ENCODE measurements around the gene ERFE. TPM values are rescaled to one million over a fixed set of nuclear protein-coding genes. Genes with fewer than 3 reads are reported as not detected.

The ERFE gene
- total and polyA plus RNA-seq, 8 donors, result 0.15 to 1.4 (median 0.63) TPM

DNA sequence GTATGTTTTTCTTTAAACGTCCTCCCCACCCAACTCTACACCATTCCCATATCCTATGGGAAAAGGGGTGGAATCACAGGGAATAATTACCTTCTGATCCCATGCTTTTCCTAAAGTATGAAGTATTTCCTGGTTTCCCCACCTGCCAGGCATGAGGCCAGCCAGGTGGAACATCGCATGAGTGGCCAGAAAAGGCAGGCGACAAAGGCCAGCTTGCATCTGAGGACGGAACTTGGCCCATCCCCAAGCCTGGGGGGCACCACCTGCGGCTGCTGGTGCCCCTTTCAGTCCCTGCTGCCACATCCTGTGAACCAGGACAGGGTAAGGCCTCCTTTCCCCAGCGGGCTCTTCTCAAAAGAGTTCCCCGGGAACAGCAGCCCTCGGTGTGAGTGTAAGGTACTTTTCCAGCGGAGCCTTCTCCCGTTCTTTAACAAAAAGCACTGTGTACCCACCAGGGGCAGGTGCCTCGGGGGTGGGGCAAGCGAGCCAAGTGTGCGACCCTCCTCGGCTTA is 1.2 kb upstream of the ERFE start:
- ATAC-seq (no peak), DNase-seq (no peak)
- H3K36me3 ChIP-seq, result no peaks in the 10 kb centered on the region
- H3K4me1 ChIP-seq, result peaks cover 0 to 16% of the 10 kb centered on the region in 2 donors
- no peak overlapping the region for H3K4me3 ChIP-seq
- no peak overlapping the region for H3K27ac ChIP-seq
- H3K27me3 ChIP-seq, result peaks cover 18 to 54% of the 10 kb centered on the region in 2 donors
- intact Hi-C loops (cut with DNase I), result no loop called here
- no peaks in the 10 kb centered on the region for H3K9me3 ChIP-seq
- no peak for TF ChIP-seq CTCF (IDR thresholded peaks at IDR 0.05)

DNA sequence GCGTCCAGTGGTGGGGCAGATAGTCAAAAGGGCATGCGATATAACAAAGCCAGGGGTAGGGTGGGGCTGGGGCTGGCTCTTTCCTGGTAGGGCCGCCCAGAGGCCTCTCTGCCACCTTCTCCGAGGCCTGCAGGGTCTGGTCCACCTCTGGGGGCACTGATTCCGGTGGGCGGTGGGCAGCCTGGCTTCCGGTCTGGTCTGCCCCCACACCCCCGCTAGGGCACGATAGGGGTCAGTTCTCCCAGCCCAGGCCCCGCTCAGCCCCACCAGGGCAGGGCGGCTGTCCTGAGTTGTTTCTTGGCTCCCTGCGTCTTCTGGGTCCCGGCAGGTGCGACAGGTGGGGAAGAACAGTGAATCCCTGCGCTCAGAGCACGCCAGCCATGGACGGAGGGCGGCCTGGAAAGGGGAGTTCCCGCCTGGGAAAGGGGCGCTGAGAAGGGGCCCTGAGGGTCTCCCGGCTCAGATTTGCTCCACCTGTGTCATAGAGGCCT is 707 bp upstream of the ERFE start:
- no peaks in the 10 kb centered on the region for H3K9me3 ChIP-seq
- no peak overlapping the region for H3K4me3 ChIP-seq
- TF ChIP-seq CTCF (IDR thresholded peaks at IDR 0.05), result no peak
- intact Hi-C loops (cut with DNase I), result no loop called here
- H3K36me3 ChIP-seq, result no peaks in the 10 kb centered on the region
- peaks cover 19 to 59% of the 10 kb centered on the region in 2 donors for H3K27me3 ChIP-seq
- DNase-seq, result no peak
- H3K4me1 ChIP-seq, result peaks cover 0 to 16% of the 10 kb centered on the region in 2 donors
- no peak for ATAC-seq
- no peak overlapping the region for H3K27ac ChIP-seq

DNA sequence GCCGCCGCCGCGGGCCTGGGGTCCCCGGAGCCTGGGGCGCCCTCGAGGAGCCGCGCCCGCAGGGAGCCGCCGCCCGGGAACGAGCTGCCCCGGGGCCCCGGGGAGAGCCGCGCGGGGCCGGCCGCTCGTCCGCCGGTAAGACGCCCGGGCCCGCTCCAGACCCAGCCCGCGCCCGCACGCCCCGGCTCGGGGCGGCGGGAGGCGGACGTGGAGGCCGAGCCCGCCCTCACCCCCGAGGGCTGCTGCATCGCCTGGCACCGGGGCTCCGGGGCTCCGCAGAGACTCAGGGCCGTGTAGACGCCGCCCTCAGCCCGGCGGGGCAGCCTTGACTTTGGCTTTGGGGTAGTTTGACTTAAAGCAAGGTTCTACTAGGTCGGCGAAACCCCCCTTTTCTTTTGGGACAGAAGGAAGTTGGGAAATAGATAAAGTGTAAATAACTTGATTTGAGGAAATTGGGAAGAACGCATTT is 335 bp downstream of the ERFE start:
- no peak for TF ChIP-seq CTCF (IDR thresholded peaks at IDR 0.05)
- DNase-seq (peak in 1 of 4 donors; percentile 78), ATAC-seq (peak; percentile 9)
- Histone ChIP-seq H3K4me3 (peak overlapping the region in 1 of 2 donors; percentile 22), H3K36me3 (no peaks in the 10 kb centered on the region), H3K4me1 (peaks cover 0 to 25% of the 10 kb centered on the region in 2 donors), H3K27me3 (peaks cover 29 to 69% of the 10 kb centered on the region in 2 donors), H3K27ac (no peak overlapping the region), H3K9me3 (no peaks in the 10 kb centered on the region)
- intact Hi-C loops (cut with DNase I), result no loop called here

GRCh38 chr2:238159661-238160205 is 963 bp downstream of the ERFE start:
- intact Hi-C loops (cut with DNase I), result no loop called here
- H3K27me3 ChIP-seq, result peaks cover 32 to 75% of the 10 kb centered on the region in 2 donors
- no peak for DNase-seq

More at GRCh38 chr2:238159661-238160205, 963 bp downstream of the ERFE start:
- no peak overlapping the region for H3K4me3 ChIP-seq
- no peak for ATAC-seq
- no peak for TF ChIP-seq CTCF (IDR thresholded peaks at IDR 0.05)
- no peak overlapping the region for H3K27ac ChIP-seq
- H3K4me1 ChIP-seq, result peaks cover 0 to 28% of the 10 kb centered on the region in 2 donors
- no peaks in the 10 kb centered on the region for H3K9me3 ChIP-seq
- H3K36me3 ChIP-seq, result no peaks in the 10 kb centered on the region
